HL-60 (cell line): Measurements from ENCODE around the gene PDE1C.

Experiments
- POLR2AphosphoS5 ChIP-seq: IDR thresholded peaks from 2 replicates; pipeline ENCODE4 v1.6.1; 2012; ENCODE audit warnings: low read depth
- TF ChIP-seq, protein P1 (sequence below): IDR thresholded peaks from one replicate; pipeline ENCODE4 v1.5.1; 2011; ENCODE audit warnings: low read length, control low read depth, inconsistent platforms; ENCODE audit not compliant: insufficient read depth

DNA sequence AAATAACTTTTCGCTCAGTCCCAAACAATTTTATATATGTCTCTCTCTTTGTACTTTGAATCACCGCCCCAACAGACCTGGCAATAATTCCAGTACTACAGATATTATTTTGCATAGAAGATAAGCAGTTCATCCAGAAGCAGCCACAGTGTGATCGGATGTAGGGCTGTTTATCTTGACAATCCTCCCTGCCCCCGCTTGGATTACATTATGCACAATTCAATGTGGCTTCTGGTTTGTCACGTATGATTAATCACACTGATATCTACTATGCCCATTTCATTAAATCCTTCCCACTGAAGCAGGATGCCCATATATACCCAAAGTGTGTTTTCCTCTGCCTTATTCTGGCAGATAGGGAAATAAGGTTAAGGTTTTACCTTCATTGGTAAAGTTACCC lies 115.2 kb downstream of the PDE1C start:
- TF ChIP-seq, protein P1, sequence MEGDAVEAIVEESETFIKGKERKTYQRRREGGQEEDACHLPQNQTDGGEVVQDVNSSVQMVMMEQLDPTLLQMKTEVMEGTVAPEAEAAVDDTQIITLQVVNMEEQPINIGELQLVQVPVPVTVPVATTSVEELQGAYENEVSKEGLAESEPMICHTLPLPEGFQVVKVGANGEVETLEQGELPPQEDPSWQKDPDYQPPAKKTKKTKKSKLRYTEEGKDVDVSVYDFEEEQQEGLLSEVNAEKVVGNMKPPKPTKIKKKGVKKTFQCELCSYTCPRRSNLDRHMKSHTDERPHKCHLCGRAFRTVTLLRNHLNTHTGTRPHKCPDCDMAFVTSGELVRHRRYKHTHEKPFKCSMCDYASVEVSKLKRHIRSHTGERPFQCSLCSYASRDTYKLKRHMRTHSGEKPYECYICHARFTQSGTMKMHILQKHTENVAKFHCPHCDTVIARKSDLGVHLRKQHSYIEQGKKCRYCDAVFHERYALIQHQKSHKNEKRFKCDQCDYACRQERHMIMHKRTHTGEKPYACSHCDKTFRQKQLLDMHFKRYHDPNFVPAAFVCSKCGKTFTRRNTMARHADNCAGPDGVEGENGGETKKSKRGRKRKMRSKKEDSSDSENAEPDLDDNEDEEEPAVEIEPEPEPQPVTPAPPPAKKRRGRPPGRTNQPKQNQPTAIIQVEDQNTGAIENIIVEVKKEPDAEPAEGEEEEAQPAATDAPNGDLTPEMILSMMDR, result no peak
- no peak for TF ChIP-seq POLR2AphosphoS5
